ENCODE data around the gene LHX4. TPM values are rescaled to one million over a fixed set of nuclear protein-coding genes. Genes with fewer than 3 reads are reported as not detected.

The LHX4 gene
- total RNA-seq, 1 experiment from 2014 or later: 0.13 TPM

DNA sequence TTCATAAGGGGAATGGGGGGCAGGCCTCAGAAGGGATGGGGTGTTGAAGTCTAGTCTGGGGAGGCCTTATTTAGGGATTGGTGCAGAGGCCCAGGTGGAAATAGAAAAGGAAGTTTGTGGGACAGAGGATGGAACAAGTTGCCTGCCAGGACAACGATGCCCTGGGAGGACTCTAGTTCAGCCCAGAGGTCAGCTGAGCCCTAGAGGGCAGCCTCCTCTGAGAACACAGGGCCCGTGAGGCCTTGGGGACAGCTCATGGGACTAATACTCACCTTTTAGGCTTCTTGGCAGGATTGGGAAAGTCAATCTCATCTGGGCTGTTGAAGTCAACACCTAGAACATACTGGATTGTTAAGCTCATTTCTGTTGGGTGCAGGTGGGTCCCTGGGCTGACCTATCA is 43.0 kb downstream of the LHX4 start:
- in situ Hi-C loops (cut with HindIII; ENCODE audit: low pct_unique_long_range_greater_than_20kb, low sequenced_read_pairs): no loop called here
- no peak for DNase-seq (ENCODE audit: low read depth, low spot score)

DNA sequence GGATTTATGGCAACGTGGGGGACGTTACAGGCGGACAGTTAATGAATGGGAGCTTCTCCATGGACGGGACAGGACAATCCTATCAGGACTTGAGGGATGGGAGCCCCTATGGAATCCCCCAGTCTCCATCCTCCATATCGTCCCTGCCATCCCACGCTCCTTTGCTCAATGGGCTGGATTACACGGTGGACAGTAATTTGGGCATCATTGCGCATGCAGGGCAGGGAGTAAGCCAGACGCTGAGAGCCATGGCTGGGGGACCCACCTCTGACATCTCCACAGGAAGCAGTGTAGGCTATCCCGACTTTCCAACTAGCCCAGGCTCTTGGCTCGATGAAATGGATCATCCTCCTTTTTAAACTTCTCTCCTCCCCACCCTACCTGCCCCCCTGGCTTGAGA is 44.2 kb downstream of the LHX4 start:
- DNase-seq (ENCODE audit: low read depth, low spot score): no peak
- in situ Hi-C loops (cut with HindIII; ENCODE audit: low pct_unique_long_range_greater_than_20kb, low sequenced_read_pairs): no loop called here

DNA sequence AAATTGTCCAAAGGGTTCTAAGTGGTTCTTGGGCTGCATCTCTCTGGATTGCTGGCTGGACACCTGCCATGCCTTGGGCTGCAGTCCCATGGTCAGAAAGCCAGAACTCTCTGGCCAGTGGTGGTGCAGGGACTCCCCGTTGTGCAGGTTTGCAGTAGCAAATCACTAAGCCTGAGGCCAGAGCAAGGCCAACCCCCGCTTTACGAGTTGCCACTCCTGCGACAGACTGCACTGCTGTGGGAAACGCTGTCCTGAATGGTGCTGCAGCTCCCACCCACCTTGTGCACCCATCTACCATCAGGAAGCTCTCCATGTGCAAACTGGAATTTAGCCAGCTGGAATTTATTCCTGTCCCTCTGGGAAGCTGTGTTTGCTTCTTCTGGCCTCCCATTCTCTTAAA is 45.7 kb downstream of the LHX4 start:
- DNase-seq (ENCODE audit: low read depth, low spot score): no peak
- in situ Hi-C loops (cut with HindIII; ENCODE audit: low pct_unique_long_range_greater_than_20kb, low sequenced_read_pairs): no loop called here

DNA sequence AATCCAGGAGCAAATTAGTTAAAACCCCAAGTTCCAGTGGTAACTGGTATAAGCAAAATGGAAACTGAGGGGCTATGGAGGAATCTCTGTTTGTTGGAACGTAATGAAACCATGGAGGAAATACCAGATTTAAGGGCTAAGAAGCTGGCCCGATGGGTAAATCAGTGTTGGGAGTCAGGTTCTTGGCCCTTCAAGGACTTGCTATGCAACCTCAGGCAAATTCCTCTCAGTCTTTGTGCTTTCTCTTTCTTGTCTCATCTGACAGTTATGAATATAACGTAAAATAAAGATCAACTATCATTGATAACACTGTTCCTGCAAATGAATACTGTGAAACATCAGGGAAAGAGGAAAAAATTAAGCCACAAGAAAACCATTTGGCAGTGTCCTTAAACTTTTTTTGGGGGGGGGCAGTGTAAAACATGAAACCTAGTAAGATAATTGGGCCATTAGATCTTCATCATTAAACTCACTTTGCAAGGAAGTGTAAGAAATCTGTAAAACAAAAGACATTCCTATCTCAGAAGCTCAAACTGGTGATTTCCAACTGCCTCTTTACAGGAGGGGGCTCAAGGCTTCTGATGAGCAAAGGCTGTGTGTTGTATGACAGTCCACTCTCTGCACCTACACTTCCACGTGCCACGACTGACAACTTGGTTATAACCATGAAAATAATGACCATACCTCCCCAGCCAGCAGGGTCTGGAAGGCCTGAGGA is 47.6 kb downstream of the LHX4 start:
- DNase-seq (ENCODE audit: low read depth, low spot score): no peak
- in situ Hi-C loops (cut with HindIII; ENCODE audit: low pct_unique_long_range_greater_than_20kb, low sequenced_read_pairs): no loop called here

DNA sequence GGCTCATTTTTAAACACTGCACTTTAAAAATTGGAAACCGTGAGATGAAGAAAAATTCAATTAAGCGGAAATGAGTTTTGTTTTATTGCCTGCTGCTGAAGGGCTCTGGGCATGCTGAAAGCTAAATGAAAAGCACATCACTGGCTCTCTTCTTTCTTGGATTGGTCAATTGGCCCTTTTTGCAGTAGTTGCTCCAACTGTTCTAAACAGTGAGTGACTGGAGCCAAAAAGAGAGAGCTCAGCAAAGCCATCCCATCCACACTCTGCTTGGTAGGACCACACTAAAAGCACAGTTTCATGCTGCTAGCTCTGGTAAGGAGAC is 48.1 kb downstream of the LHX4 start:
- in situ Hi-C loops (cut with HindIII; ENCODE audit: low pct_unique_long_range_greater_than_20kb, low sequenced_read_pairs): no loop called here
- no peak for DNase-seq (ENCODE audit: low read depth, low spot score)

DNA sequence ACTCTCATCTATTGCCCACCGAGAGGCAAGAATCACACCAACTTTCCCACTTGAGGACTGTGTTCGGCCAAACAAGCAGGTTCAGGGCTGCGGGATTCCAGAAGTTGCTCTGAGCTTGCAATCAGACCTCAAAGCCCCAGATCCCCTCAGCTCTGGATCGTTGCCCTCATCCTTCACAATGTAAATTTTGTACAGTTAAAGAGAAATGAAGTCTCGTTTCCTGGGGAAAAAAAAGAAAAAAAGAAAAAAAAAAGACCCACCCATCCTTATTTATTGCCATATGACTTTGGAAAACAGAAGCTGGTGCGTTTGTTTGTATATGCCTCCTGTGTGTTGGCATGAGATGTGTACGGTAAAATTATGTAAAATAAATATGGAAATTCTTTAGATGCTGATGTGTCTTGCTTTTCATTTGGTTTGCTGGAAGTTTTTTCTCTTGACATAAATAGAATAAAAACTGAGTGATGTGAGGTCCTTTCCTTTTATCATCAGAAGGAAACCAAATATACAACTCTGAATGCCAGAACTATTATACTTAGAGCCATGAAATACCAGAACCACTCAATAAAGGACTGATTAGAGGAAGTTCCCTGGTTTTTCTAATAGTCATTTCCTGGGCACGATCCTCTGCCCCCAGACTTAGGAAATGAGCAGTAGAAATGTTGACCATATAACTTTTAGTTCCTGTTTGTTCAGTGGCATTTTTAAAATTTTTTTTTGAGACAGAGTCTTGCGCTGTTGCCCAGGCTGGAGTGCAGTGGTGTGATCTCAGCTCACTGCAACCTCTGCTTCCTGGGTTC is 48.7 kb downstream of the LHX4 start:
- in situ Hi-C loops (cut with HindIII; ENCODE audit: low pct_unique_long_range_greater_than_20kb, low sequenced_read_pairs): no loop called here
- DNase-seq (ENCODE audit: low read depth, low spot score): no peak

DNA sequence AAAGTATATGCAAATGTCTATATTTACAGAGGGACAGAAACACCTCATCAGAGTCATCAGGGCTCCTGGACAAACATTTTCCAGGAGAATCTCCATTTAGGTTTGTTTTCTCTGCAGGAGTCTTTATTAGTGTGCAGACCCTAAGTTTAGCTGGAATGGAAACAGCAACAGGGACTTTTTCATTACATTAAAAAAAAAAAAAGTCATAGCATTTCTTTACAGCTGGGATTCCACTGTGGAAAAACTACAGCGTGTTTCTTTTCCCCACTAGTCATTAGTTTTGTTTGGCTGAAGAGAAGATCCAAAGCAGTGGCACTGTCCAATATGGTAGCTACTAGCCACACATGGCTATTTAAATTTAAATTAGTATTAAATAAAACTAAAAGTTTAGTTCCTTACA is 49.6 kb downstream of the LHX4 start:
- in situ Hi-C loops (cut with HindIII; ENCODE audit: low pct_unique_long_range_greater_than_20kb, low sequenced_read_pairs): no loop called here
- no peak for DNase-seq (ENCODE audit: low read depth, low spot score)

DNA sequence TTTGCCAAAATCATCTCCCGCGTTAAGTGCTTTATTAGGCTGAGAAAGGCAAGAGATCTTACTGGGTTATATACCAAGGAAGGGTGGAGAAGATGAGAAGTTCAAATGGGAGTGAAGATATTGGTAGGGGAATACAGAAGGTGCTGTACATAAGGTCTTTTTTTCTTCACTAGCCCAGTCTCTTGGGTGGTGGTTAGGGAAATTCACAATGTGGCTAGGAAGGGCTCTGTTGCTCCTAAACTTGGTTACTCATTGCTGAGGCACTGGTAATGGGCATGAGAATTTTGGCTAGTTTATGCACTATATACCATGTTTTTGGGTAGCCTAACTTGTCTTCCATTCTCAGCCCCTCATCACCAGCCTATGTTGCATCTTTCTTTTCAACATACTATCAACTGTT is 50.6 kb downstream of the LHX4 start:
- in situ Hi-C loops (cut with HindIII; ENCODE audit: low pct_unique_long_range_greater_than_20kb, low sequenced_read_pairs): no loop called here
- no peak for DNase-seq (ENCODE audit: low read depth, low spot score)

DNA sequence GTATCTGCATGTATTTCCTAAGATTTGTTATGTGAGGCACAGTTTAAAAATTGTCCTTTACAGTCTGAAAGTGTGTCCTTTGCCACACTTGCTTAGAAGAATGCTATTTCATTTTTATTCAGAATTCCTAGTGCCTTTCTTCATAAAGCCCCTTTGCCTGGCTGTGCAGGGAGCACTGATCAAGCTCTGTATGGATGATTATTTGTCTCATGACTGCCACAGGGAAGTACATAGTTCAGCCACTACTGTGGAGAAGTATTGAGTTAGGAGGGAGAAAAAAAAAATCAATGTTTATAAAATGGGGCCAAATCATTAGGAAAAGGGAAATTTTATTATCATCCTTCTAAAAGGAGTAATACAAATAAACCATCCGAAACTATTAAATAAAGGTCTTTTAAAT is 51.4 kb downstream of the LHX4 start:
- in situ Hi-C loops (cut with HindIII; ENCODE audit: low pct_unique_long_range_greater_than_20kb, low sequenced_read_pairs): no loop called here
- DNase-seq (ENCODE audit: low read depth, low spot score): no peak

DNA sequence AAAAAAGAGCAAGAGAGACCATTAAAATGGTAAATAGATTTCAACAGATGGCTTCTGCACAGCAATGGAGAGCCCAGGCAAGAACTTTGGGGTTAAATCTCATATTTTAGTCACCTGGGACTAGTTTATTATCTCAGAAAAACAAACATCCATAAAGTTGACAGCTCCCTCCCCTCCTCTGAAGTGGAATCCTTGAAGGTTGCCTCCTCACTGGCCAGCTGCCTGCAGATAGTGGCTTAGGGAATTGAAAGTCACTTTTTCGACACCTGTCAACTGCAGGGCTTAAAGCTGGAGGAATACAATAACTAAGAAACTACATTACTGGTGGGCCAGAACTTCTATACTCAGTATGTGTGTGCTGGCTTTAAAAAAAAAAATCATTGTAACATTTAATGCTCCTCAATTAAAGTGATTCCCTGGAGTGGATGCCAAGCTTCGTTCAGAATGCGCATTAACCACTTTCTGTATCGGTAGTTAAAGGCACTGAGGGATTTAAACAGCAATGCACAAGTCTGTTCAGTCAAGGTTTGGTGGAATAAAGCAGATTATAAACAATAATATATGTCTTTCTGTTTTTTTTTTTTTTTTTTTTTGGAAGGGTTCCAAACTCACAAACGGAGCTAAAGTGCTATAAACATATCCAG is 52.5 kb downstream of the LHX4 start:
- in situ Hi-C loops (cut with HindIII; ENCODE audit: low pct_unique_long_range_greater_than_20kb, low sequenced_read_pairs): no loop called here
- DNase-seq (ENCODE audit: low read depth, low spot score): no peak

DNA sequence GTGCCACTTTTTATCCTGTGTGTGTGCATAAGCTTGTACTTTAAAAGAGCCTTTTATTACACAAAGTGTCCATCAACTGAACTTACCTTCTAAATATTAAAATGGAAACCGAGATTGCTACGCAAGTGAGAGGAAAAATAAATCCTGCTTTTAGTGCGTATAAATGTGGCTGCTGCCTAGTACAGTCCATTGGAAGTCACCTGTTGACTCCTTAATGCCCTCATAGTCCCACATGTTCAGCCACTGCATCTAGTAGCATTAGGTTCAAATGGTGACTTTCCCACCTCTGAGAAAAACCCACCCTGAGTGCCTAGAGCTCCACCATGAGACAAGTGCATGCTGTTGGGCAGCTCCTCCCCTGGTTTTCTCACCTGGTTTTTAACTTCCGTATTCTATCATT is 53.0 kb downstream of the LHX4 start:
- in situ Hi-C loops (cut with HindIII; ENCODE audit: low pct_unique_long_range_greater_than_20kb, low sequenced_read_pairs): no loop called here
- no peak for DNase-seq (ENCODE audit: low read depth, low spot score)

DNA sequence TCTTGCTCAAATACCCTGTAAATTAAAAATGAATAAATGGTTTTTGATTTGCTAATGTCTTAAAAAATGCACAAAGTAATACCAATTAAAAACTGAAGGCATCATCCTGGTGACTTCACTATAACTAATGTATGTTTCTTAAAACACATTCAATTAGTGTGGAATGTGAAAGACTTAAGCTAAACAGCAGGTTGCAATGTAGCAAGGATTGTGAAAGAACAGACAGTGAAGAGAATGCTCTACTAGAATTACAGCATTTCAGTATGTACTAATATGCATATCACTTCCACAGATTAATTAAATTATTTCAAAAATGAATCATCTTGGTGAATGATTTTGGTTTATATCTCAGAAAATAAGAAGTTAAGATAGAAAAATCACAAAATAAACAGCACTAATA is 56.4 kb downstream of the LHX4 start:
- in situ Hi-C loops (cut with HindIII; ENCODE audit: low pct_unique_long_range_greater_than_20kb, low sequenced_read_pairs): no loop called here
- no peak for DNase-seq (ENCODE audit: low read depth, low spot score)

DNA sequence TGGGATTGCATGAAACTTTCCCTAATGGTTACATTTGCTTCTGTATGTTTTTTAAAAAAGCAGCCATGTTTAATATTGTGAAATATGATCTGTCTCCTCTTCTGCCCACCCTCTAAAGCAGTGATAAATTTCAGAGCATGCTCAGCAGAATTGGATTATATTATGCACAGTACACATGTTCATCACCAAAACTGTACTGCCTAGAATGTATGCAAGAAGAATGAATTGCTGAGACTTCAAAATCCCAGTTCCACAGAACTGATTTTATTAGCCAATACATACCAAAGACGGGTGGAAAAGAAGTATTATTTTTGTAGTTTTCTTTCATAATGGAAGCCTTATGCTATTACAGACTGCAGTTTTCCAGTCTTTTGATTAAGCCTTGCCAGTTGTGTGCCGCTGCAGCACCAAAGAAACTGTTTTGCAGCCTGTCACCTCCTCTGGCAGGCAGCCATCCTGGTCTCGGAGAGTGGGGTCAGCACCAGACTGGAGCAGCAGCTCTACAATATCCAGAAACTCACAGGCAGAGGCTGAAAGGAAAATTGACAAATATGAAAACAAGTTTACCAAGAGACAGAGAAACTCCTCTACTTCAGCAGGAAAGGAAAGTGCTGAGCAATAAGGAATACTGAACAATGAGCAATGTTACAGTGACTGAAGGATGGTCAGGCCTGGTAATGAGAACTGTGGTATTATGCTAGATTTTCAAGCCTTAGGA is 58.1 kb downstream of the LHX4 start:
- in situ Hi-C loops (cut with HindIII; ENCODE audit: low pct_unique_long_range_greater_than_20kb, low sequenced_read_pairs): no loop called here
- DNase-seq (ENCODE audit: low read depth, low spot score): no peak

DNA sequence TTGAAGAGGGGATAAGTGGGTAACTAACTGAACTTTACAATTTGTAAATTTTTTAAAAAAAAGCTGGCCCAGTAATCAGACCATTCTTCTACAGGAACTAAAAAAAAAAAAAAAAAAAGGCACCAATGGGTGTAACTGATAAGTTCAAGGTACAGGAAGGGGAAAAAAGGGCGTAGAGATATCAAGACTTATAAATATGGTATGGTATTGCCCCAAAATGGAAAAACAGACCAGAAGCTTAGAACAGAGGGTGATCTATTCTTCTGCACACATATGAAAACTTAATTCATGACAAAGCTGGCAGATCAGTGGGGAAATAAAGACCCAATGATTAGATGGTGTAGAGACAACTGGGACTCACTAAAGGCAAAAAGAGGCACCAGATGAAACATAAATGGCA is 58.9 kb downstream of the LHX4 start:
- no peak for DNase-seq (ENCODE audit: low read depth, low spot score)
- in situ Hi-C loops (cut with HindIII; ENCODE audit: low pct_unique_long_range_greater_than_20kb, low sequenced_read_pairs): no loop called here

DNA sequence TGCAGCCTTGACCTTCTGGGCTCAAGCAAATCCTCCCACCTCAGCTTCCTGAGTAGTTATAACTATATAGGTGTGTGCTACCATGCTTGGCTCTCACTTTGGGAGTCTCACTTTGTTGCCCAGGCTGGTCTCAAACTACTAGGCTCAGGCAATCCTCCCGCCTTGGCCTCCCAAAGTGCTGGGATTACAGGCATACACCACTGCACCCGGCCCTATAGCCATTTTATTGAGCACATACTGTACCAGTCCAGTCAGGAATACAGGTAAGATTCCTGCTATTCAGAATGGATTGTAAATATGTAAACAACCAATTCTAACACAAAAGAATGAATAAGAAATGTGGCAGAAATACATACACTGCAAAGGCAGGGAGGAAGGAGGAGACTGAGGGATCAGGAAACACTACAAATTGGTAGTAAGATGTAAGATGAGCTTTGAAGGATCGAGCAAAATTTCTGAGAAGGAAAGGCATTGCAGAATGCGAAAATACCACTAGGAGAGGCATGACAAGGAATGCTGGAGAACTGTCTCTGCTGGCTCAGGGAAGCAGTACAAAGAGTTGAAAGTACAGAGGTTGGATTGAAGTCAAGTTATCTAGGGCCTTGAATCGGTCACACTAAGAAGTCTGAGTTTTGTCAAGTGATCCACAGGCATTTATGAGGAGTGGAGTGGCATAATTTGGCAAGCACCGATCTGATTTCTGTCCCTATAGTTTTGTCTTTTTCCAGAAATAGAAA is 60.4 kb downstream of the LHX4 start:
- no peak for DNase-seq (ENCODE audit: low read depth, low spot score)
- in situ Hi-C loops (cut with HindIII; ENCODE audit: low pct_unique_long_range_greater_than_20kb, low sequenced_read_pairs): no loop called here

DNA sequence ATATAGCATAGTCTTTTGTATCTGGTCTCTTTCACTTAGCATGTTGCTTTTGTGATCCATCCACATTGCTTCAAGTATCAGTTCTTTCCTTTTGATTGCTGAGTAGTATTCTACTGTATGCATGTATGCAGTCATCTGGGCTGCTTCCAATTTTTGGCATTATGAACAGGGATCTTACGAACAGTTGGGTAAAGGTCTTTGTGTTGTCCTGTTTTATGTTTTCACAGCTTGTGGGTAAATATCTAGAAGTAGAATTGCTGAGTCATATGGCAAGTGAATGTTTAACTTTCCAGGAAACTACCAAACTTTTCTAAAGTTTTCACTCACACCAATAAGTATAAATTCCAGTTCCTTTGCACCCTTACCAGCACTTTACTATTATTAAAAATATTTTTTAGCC is 60.9 kb downstream of the LHX4 start:
- no peak for DNase-seq (ENCODE audit: low read depth, low spot score)

DNA sequence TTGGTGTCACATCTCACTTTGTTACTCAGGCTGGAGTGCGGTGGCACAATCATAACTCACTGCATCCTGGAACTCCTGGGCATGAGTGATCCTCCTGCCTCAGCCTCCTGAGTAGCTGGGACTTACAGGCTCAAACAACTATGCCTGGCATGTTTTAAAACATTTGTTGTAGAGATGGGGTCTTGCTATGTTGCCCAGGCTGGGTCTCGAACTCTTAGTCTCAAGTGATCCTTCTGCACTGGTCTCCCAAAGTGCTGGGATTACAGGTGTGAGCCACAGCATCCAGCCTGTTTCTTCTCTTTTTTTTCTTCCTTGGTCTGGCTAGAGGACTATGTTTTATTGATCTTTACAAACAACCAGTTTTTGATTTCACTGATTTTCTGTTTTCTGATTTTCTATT is 64.6 kb downstream of the LHX4 start:
- DNase-seq (ENCODE audit: low read depth, low spot score): no peak
- in situ Hi-C loops (cut with HindIII; ENCODE audit: low pct_unique_long_range_greater_than_20kb, low sequenced_read_pairs): no loop called here

More for the DNA sequence above, 60.9 kb downstream of the LHX4 start:
- in situ Hi-C loops (cut with HindIII; ENCODE audit: low pct_unique_long_range_greater_than_20kb, low sequenced_read_pairs): no loop called here

DNA sequence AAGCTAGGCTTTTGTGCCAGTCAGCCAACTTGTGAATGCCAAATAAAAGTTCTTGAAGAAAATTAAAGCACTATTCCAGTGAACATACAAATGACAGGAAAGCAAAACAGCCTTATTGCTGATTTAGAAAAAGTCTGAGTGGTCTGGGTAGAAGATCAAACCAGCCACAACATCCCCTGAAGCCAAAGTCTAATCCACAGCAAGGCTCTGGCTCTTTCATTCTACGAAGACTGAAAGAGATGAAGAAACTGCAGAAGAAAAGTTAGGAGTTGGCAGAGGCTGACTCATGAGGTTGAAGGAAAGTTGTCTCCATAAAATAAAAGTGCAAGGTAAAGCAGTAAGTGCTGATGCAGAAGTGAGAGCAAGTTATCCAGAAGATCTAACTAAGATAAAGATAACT is 65.9 kb downstream of the LHX4 start:
- in situ Hi-C loops (cut with HindIII; ENCODE audit: low pct_unique_long_range_greater_than_20kb, low sequenced_read_pairs): no loop called here
- no peak for DNase-seq (ENCODE audit: low read depth, low spot score)

All from SK-MEL-5 (cell line).